IMR-90 (cell line): Measurements from ENCODE around the gene RAP1A. TPM values are rescaled to one million over a fixed set of nuclear protein-coding genes. Genes with fewer than 3 reads are reported as not detected.

Experiments used
- ELK1 ChIP-seq: fragments of 150-350 bp; IDR thresholded peaks from 2 replicates; pipeline ENCODE4 v1.6.1; 2016; ENCODE audit warnings: low read depth, mild to moderate bottlenecking, low read length, moderate library complexity, borderline replicate concordance
- MAZ ChIP-seq: IDR thresholded peaks from 2 replicates; pipeline ENCODE4 v1.6.1; 2012; ENCODE audit warnings: low read depth, mild to moderate bottlenecking, low read length, improper control_type of control experiment, moderate library complexity, borderline replicate concordance
- RAD21 ChIP-seq: IDR thresholded peaks from 2 replicates; pipeline ENCODE4 v1.6.1; 2012; ENCODE audit warnings: low read length, improper control_type of control experiment
- polyA plus RNA-seq, 3 experiments: library from polyadenylated mRNA; depleted of rRNA; stranded (reverse); fragments of >200 nt; gene quantifications; 2 replicates each; pipeline ENCODE4 v1.2.3, GENCODE V29; 2012; ENCODE audit warnings: low replicate concordance in 1 of 3
- total RNA-seq: library from RNA; depleted of rRNA; stranded (reverse); fragments of >200 nt; gene quantifications from 2 replicates; pipeline ENCODE4 v1.2.3, GENCODE V29; 2012

RAP1A gene
- total and polyA plus RNA-seq, 2 of the 4 experiments (the other 2 are of a cell fraction) = 18.1 to 43.6 TPM

- TF ChIP-seq ELK1 (no peak), MAZ (no peak), RAD21 (no peak)
These were observed 40.9 kb downstream of the RAP1A start (continued) for GRCh38 chr1:111660204-111661150.
